GM18519 (cell line): ENCODE results near the gene ZNF618.

ENCODE experiments used
- ATAC-seq: cut with Tn5 transposase; IDR thresholded peaks from one replicate; pipeline ENCODE4 v1.9.1; 2021; ENCODE audit warnings: mild to moderate bottlenecking, moderate library complexity; ENCODE audit not compliant: unreplicated experiment, low FRiP score

ZNF618 gene

DNA sequence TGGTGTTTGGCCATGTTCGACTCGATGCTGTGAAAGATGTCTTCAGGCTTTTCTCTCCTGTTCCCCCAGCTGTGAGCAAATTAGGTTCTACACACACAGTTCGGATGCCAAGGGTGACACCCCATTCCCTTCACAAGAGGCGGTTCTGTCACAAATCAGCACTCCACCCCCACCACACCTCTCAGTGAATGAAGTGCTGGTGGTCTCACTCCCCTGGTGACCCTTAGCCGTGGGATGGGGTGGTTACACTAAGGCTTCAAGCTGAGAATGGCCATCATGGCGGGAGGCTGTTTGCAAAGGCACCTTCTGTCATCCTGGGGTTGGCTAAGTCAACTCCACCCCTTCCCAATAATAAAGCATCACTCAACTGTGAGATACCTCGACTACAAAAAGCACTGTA, 175.6 kb downstream of the ZNF618 start:
- ATAC-seq = no peak

DNA sequence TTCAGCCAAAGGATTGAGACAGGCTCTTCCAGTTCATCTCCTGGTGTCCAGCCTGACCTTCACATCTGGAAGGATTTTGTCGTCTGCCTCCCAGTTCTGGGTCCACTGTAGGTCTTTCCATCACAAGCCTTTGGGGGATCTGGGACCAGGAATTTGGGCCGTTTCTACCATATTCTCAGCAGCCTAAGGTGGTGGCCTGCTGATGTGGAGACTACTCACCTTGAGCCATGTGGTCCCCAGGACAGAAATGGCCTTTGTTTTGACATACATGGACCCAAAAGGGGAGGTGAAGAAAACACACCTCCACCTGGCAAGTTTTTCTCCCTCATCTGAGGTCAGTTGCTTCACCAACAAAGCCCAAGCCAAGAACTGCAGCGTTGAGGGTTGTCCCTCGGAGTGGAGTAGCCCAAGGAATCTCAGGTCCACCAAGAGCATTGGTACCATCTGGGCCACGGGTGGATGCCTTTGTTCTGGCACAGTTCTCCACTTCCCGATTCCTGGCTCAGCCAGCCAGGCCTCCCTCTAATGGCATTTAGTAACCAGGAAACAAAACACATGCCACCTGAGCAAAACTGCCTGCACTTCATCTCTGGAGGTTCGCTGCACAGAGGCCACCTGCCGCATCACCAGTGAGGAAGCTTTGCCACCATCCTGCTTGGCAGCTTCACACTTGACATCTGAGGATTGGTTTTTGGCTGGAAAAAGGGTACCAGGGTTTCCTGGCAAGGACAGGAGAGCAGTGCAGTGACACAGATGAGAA, 177.3 kb downstream of the ZNF618 start:
- ATAC-seq = no peak

DNA sequence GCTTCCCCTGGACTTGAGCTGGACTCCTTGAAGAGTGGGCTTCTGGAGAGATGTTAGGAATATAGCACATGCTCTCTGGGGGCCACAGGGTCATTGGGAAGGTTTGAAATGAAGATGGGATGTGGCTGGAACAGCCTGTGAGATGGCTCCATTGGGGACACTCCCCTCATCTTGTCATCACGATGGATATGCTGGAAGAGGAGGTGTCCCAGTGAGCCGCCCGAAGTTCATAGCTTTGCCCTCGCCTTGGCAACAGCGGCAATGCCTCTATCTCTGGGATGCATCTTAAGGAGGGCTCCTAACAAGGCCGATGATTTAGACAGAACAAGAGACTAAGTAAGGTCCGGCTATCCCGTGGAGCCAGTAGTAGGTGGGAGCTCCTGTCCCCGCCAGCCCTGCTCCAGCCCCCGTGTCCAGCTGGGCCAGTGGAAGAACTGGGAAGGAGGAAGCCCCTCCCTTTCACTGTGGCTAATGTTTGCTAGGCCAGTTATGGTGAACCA, 178.1 kb downstream of the ZNF618 start:
- no peak for ATAC-seq

DNA sequence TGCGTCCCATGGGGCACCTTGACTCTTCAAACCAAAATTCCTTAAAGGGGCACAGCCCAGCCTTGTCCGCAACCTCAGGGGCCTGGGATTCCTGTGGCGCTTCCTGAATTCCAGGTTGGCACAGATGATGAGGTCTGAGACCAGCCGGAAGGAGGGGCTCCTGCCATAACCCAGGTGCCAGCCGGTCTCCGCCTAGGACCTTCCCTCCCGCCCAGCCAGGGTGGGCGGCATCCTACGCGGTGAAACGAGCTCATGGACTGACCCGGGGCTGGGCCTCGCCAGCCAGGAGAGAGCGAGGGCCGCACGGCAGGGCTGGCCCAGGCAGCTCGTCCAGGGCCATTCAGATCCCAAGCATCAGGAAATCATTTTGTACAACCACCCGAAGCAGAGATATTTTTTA, 179.0 kb downstream of the ZNF618 start:
- ATAC-seq = no peak

DNA sequence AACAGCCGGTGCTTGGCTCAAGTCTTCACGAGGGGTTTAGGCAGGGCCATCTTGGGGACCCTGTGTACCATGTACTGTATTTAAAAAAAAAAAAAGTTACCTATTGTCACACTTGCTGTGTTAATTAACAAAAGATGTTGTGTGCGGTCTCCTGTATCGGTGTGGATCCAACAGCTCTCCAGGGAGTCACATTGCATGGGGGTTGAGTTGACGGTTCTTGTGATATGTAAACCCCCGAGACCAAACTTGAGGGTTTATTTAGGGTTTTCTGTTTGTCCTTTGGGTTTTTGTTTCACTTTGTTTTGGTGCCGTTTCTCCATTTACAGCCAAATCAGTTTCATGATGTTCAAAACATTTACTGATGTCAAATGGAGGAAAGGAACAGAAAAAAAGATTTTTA, 179.8 kb downstream of the ZNF618 start:
- ATAC-seq = no peak

DNA sequence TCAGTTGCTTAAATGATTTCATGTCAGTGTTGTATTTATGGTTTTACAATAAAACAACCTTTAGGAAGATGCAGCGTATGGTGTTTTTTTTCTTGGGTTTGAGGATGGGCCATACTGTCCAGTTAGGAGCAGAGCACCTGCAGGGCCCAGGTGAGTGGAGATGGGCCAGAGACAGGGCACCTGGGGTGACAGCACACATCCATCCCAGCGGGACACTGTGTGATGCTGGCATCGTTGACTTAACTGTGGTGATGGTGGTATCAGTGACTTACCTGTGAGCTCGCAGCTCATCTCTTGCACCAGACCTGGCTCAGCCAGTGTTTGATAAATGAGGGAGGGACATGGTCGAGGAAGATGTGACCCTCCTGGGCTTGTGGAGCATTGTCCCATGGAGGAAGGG, 180.4 kb downstream of the ZNF618 start:
- ATAC-seq = no peak

DNA sequence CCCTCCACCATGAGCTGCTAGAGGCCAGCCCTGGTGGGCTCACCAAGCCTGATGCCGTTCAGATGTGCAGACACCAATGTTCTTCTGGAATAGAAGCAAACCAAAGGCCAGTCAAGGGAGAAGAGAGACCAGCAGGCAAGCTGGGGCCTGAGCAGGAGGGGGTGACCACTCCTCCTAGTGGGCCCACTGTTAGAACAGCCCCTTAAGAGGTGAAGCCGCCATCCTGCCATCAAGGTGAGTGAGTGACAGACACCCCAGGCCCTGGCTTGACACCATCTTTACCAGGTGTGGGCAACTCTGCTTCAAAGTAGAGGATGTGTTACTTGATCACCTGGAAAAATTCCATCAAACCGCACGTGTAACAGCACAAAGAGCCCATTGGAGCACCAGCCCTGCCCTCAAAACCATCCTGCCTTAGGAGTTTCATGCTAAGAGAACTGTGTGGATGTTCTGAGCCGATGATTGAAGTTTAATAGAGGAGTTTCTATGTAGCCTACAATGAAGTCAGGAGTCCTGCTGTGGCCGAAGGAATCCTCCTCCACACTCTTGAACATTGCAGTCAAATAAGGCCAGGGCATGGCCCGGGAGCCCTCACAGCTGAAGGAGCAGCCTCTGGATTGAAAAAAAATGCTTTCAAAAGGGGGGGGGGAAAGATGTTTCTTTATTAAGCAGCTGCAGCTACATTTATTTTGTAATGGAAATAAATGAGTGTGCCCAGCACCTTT, 181.2 kb downstream of the ZNF618 start:
- no peak for ATAC-seq

DNA sequence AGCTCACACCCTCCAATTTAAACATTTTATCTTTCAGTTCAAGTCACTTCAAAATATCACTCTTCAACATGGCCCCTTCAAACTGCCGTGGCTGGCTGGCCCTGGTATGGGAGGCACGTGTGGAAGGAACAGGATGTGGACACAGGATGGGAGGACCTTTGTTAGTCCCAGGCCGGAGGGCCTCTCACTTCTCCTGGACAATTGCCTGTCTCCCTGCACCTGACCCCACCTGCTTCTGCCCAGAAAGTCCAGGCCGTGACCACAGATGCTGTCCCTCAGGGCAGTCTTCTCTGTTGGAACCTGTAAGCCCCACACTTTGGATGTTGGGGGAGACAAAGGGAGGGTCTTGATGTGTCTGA, 182.6 kb downstream of the ZNF618 start:
- ATAC-seq = no peak

DNA sequence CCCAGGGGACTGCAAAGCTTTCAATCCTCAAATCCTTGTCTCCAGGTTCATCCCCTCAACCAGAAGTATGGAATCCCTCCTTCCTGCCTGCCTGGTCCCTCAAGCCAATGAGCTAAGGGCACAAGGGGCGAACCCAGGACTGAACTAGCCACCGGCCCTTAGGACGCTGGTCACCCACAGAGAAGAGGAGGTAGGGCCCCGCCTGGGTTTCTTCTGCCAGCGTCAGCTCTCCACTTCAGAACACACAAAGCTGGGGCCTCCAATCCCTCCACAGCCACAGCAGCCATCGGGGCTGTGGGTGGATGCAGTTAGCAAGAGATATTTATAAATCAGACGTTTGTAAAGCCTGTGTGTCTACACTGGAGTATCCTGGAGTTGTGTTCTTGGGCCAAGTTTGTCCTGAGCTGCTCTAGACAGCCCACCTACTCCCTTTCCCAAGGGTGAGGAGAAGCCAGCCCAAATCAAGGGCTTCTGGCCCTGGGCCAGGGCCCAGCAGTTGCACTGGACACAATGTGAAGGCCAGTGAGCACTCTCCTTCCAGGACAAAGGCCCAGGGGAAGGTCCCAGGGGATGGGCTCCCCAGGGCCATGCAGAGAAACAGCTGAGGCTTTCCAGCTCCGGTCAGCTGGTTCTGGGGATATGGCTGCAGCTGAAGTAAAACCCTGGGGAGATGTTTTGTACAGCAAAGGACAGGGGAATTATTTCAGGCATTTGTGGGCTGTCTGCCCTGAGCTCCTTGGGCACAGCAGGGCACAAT, 183.1 kb downstream of the ZNF618 start:
- ATAC-seq = no peak

DNA sequence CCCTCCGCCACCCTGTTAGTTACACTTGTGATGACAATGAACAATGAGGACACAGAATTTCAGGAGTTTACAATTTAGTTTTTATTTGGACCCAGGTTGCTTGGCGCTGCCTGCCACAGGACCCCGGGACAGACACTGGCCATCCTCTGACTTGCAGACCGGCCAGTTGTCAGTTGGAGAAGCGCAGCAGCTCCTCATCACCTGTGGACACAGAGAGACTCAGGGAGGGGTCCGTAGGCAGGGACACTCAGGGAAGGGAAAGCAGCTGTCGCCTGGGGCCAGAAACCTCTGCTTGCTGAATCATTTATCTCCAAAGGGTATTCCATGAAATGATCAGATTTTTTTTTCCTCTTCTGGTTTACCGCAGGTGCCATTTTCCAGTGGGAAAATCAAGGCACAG, 184.0 kb downstream of the ZNF618 start:
- ATAC-seq = no peak

DNA sequence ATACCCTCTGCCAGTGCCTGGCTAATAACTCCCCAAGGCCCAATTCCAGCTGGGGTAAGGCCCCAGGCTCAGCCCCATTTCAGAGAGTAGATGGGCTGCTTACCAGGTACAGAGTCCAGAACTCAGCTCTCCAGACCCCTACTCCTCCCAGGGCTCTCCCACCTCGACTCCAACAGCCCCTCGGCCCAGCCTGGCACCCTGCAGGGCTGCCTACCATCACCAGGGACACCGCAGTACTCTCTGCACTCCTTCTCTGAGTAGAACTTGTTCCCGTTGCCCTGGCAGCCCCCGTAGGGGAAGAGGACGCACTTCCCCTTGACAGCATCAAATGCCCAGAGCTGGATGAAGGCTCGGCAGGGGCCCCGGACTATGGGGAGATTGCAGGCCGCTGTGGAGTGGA, 184.6 kb downstream of the ZNF618 start:
- no peak for ATAC-seq

DNA sequence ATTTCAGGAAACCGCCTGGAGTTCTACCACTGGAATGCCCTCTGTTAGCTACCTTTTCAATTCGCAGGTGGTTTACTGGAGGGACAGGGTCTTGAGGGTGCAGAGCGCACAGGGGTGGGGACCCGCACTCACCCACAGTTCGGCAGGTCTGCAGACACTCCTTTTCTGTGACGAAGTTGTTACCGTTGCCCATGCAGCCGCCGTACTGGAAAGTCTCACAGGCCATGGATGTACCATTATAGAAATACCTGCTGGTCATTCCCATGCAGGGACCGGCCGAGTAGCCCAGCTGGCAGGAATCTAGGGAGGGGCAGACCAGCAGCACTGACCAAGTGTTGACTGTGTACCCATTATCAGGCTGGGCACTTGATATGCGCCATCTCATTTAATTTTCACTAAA, 185.2 kb downstream of the ZNF618 start:
- ATAC-seq = no peak

DNA sequence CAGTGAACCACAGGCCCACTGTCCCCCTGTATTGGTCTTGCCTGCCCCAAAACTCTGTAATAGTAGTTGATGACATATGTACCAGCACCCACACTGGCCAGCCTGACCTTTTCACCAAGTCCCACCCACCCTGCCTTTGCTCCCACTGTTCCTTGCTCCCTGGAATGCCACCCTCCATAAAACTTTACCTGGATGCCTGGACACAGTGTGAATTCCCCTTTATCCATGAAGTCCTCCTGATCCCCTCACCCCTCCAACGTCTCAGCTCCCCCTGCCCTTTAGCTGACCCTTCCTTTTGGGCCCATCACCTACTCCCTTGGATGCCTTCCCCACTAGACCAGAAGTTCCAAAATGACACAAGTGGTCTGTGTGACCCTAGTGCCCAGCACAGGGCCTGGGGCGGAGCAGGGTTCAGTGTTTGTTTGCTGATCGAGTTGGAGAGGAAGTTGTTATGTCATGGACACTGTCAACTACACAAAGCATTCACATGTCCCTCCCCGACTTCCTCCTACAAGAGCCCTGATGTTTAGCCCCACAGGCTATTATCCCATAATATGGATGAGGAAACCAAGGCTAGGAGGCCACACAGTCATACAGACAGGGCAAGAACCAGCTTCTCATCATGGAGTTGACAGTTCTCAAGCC, 185.8 kb downstream of the ZNF618 start:
- ATAC-seq = no peak

DNA sequence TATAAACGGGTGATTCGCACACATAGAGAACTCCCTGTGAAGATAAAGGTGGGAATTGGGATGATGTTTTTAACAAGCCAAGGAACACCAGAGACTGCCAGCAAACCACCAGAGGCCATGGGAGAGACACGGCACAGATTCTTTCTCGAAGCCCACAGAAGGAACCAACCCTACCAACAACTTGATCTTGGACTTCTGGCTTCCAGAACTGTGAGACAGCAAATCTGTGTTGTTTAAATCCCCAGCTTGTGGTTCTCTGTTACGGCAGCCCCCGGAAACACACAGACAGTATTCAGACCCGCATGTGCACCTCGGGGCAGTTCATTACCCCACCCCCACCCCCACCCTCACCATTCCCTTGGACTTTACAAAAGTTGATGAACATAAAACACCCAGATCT, 189.2 kb downstream of the ZNF618 start:
- ATAC-seq = no peak

DNA sequence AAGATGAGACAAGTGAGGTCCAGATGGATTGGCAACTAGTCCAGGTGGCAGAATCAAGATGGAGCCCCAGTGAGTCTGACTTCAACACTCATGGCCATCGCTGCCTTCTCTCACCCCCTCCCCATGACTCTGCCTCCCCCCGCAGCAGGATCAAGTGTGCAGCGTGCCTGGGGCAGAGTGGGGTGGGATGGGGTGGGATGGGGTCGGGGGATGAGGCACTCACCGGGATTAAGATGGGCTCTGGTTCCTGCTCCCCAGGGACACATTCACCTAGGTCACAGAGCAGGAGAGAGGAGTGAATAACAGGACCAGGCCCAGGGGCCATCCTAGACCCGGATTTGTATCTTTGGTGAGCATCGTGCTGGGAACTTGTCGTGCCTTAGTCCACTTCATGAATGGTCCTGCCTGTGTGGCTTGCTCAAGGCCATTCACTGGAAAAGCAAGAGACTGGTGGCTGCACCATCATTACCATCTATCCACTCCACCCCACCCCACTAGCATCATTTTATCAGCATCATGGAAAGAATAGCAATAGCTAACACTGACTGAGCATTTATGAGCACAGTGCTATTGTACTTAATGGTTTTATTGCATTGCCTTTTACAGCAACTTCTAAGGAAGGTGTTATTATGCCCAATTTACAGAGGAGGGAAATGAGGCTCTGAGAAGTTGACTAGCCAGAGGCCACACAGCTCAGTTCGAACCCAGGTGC, 193.5 kb downstream of the ZNF618 start:
- no peak for ATAC-seq

DNA sequence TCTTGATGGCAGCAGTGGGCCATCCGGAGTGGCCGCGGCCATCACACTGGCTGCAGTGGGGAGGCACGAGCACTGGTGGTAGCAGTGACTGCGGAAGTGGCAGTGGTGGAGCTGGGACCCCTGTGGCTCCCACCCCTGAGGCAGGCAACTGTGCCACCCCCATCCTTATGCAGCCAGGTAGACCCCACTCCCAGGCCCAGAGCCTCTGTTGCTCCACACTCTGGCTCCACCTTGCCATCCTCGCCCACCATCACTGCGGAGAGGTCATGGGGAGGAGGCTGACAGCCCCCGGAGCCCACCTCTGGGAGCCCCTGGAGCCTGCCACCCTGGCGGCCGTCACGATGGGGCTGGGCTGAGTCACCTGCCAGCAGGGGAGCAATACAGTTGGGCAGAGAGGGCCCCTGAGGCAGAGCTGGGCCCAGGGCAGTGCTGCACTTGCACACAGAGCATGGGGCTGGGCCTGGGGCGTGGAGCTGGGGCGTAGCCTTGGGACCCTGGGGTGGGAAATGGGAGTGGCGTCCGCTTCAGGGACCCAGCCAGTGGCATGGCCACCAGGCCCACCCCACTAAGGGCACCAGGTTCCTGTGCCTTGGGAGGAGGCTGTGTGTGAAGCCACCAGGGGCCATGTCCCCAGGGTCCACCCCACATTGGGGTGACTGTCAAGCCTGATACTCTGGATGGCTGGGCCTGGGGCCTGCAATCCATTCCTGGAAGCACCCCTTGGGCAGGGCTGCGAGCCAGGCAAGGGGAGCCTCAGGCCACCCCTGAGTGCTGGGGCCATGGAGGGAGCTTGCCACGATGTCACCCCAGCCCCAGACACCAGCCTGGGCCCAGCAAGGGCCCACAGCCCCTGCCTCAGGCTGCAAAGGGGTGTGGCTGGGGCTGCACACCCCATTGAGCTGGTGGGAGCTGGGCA, 194.3 kb downstream of the ZNF618 start:
- no peak for ATAC-seq

DNA sequence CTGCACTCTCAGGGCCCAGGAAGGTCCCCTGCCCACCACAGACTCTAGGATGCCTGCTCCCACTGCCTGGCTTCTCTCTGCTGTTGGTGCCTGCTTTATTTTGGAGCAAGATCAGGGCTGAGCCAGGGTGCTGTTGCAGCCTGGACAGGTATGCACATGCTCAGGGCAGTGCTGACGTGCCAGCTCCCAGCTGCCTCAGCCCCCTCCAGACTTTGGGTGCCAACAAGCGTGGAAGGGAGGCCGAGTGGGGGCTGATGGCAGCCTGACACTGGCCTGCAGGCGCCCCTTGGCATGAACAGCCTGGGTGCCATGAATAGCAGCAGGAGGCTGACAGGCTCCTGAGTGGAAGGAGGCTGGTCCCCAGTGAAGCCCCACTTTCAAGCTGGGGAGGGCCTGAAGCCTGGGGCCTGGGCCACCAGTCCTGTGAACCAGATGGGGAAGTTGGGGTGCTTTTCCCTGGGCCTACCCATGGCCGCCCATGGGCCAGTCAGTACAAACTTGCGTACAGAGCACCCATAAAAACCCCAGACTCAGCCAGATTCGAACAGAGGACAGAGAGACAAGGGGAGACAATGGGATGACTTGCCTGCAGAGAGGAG, 195.2 kb downstream of the ZNF618 start:
- no peak for ATAC-seq

DNA sequence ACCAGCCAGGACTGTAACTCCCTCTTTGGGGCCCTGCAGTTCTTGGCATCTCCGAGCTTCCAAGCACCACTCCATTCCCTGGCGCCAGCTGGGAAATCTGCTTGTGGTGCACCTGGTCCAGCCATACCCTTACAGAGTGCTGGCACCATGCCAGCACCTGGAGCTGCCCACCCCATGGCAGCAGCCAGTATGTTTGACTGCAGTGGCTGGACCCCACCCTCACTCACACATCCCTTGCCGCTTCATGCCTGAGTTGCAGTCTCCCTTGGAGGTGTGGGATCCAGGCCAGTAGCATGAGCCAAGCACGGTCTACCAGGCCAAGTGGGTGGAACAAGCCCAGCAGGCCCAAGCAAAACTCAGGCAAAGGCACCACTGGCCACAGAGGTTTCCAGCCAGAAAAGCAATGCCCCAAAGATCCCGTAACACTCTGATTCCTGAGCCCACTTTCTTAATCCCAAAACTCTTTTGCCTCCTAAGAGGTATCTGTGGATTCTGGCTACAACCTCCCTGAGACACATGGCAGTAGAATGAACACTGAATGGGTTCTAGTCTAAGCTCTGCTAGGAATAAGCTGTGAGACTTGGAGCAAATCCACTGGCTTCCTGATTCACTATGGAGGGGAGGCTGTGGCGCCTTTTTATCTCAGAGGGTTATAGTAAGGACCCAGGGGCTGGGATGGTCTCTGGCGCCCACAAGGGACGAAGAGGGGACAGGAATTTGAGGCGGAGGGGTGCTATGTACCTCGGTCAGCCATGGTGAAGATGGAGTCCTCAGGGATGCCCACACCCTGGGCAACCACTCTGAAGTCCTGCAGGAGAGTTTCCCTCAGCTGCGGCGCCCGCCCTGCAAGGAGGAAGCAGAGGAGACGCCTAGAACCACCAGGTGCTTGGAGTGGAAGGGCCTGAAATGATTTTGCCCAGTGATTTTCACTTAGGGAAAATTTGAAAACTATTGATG, 196.4 kb downstream of the ZNF618 start:
- no peak for ATAC-seq
